ENCODE results near the gene RANBP2.

RANBP2 gene

GRCh38 chr2:108825736-108826135, 106.5 kb downstream of the RANBP2 start:
- H3K4me2 ChIP-seq, result no peak overlapping the region
- TF ChIP-seq Cebpa-rat (IDR thresholded peaks at IDR 0.05), result no peak
- H3K4me1 ChIP-seq, result peaks cover 0 to 27% (median 19%) of the 10 kb centered on the region in 10 experiments; a peak in 13 of 20 replicates
- peaks cover 11 to 25% (median 18%) of the 10 kb centered on the region in 11 experiments for H3K9me3 ChIP-seq (replicated peaks in 1 of 11)
- no peak overlapping the region for H3K27ac ChIP-seq
- no peak overlapping the region for H3K9ac ChIP-seq
- H3K27me3 ChIP-seq, result no peaks in the 10 kb centered on the region
- no peak overlapping the region for H3K4me3 ChIP-seq
- peaks cover 12 to 50% (median 23%) of the 10 kb centered on the region in 11 experiments; a peak in 21 of 22 replicates for H3K36me3 ChIP-seq
- H4K20me1 ChIP-seq, result no peaks in the 10 kb centered on the region

GRCh38 chr2:108829578-108830310, 110.5 kb downstream of the RANBP2 start:
- H3K9me3 ChIP-seq (replicated peaks in 1 of 11), result peaks cover 0 to 36% (median 25%) of the 10 kb centered on the region in 11 experiments; a peak in 17 of 22 replicates
- peaks cover 0 to 12% (median 5%) of the 10 kb centered on the region in 10 experiments; a peak in 12 of 20 replicates for H3K4me1 ChIP-seq
- H3K4me3 ChIP-seq, result no peak overlapping the region
- H4K20me1 ChIP-seq, result no peaks in the 10 kb centered on the region
- peaks cover 4 to 38% (median 10%) of the 10 kb centered on the region in 11 experiments; a peak in 17 of 22 replicates for H3K36me3 ChIP-seq
- H3K4me2 ChIP-seq, result no peak overlapping the region
- no peaks in the 10 kb centered on the region for H3K27me3 ChIP-seq
- no peak overlapping the region for H3K9ac ChIP-seq
- no peak for TF ChIP-seq Cebpa-rat (IDR thresholded peaks at IDR 0.05)
- H3K27ac ChIP-seq, result no peak overlapping the region

GRCh38 chr2:108833219-108833618, 113.9 kb downstream of the RANBP2 start:
- H4K20me1 ChIP-seq, result no peaks in the 10 kb centered on the region
- H3K36me3 ChIP-seq, result peaks cover 0 to 48% (median 24%) of the 10 kb centered on the region in 11 experiments; a peak in 18 of 22 replicates
- no peak for TF ChIP-seq Cebpa-rat (IDR thresholded peaks at IDR 0.05)
- peak overlapping the region in 1 of 11 experiments; percentile 16; a peak in 1 of 22 replicates for H3K4me2 ChIP-seq
- H3K27ac ChIP-seq, result no peak overlapping the region; a peak in 1 of 22 replicates
- H3K4me3 ChIP-seq, result no peak overlapping the region
- peaks cover 0 to 7% (median 2%) of the 10 kb centered on the region in 10 experiments; a peak in 4 of 20 replicates for H3K4me1 ChIP-seq
- H3K27me3 ChIP-seq, result no peaks in the 10 kb centered on the region
- peaks cover 25 to 61% (median 51%) of the 10 kb centered on the region in 11 experiments for H3K9me3 ChIP-seq (replicated peaks in 1 of 11)
- H3K9ac ChIP-seq, result no peak overlapping the region

GRCh38 chr2:108834620-108835019, 115.3 kb downstream of the RANBP2 start:
- H3K36me3 ChIP-seq, result peaks cover 0 to 43% (median 27%) of the 10 kb centered on the region in 11 experiments; a peak in 19 of 22 replicates
- peaks cover 0 to 7% (median 2%) of the 10 kb centered on the region in 10 experiments; a peak in 4 of 20 replicates for H3K4me1 ChIP-seq

GRCh38 chr2:108835040-108835439, 115.8 kb downstream of the RANBP2 start:
- TF ChIP-seq Cebpa-rat (IDR thresholded peaks at IDR 0.05), result no peak

More at GRCh38 chr2:108834620-108835019, 115.3 kb downstream of the RANBP2 start:
- H3K27ac ChIP-seq, result no peak overlapping the region
- H3K4me3 ChIP-seq, result no peak overlapping the region
- no peak for TF ChIP-seq Cebpa-rat (IDR thresholded peaks at IDR 0.05)
- H3K27me3 ChIP-seq, result no peaks in the 10 kb centered on the region
- H3K9me3 ChIP-seq (replicated peaks in 1 of 11), result peaks cover 26 to 66% (median 56%) of the 10 kb centered on the region in 11 experiments
- no peak overlapping the region for H3K9ac ChIP-seq
- no peak overlapping the region for H3K4me2 ChIP-seq
- no peaks in the 10 kb centered on the region for H4K20me1 ChIP-seq

More at GRCh38 chr2:108835040-108835439, 115.8 kb downstream of the RANBP2 start:
- Histone ChIP-seq H3K4me2 (no peak overlapping the region), H3K9ac (no peak overlapping the region), H3K27me3 (no peaks in the 10 kb centered on the region), H3K27ac (no peak overlapping the region), H4K20me1 (no peaks in the 10 kb centered on the region), H3K4me3 (no peak overlapping the region), H3K9me3 (replicated peaks in 1 of 11) (peaks cover 26 to 69% (median 58%) of the 10 kb centered on the region in 11 experiments), H3K36me3 (peaks cover 0 to 46% (median 30%) of the 10 kb centered on the region in 11 experiments; a peak in 19 of 22 replicates), H3K4me1 (peaks cover 0 to 7% (median 2%) of the 10 kb centered on the region in 10 experiments; a peak in 4 of 20 replicates)
